ENCODE data around the gene AKAP10.

- TF ChIP-seq, protein P1, sequence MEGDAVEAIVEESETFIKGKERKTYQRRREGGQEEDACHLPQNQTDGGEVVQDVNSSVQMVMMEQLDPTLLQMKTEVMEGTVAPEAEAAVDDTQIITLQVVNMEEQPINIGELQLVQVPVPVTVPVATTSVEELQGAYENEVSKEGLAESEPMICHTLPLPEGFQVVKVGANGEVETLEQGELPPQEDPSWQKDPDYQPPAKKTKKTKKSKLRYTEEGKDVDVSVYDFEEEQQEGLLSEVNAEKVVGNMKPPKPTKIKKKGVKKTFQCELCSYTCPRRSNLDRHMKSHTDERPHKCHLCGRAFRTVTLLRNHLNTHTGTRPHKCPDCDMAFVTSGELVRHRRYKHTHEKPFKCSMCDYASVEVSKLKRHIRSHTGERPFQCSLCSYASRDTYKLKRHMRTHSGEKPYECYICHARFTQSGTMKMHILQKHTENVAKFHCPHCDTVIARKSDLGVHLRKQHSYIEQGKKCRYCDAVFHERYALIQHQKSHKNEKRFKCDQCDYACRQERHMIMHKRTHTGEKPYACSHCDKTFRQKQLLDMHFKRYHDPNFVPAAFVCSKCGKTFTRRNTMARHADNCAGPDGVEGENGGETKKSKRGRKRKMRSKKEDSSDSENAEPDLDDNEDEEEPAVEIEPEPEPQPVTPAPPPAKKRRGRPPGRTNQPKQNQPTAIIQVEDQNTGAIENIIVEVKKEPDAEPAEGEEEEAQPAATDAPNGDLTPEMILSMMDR (conservative IDR thresholded peaks at IDR 0.05; ENCODE audit: low read depth, low read length) = no peak
- TF ChIP-seq EZH2phosphoT487 (IDR thresholded peaks at IDR 0.05; ENCODE audit: borderline replicate concordance, low read length) (no peak), EZH2 (IDR thresholded peaks at IDR 0.05; ENCODE audit: low read length, unreplicated experiment) (no peak)
Observed at GRCh38 chr17:19873346-19873745, 104.3 kb downstream of the AKAP10 start.

All from PC-3 (cell line).